ENCODE results near the gene SLX4IP. TPM values are rescaled to one million over a fixed set of nuclear protein-coding genes. Genes with fewer than 3 reads are reported as not detected.

The SLX4IP gene
- total RNA-seq, 1 donor from 2014 or later: 6.8 TPM

GRCh38 chr20:10560686-10561085, 125.6 kb downstream of the SLX4IP start:
- no peak for TF ChIP-seq CTCF (IDR thresholded peaks at IDR 0.05; ENCODE audit: unreplicated experiment)
- Mint-ChIP-seq H3K36me3 (ENCODE audit: low read depth, unreplicated experiment) (peaks cover 7% of the 10 kb centered on the region), H3K27me3 (ENCODE audit: unreplicated experiment) (no peaks in the 10 kb centered on the region), H3K27ac (ENCODE audit: unreplicated experiment) (no peak overlapping the region), H3K4me1 (ENCODE audit: unreplicated experiment) (peaks cover 28% of the 10 kb centered on the region), H3K4me3 (ENCODE audit: unreplicated experiment) (no peak overlapping the region), H3K9me3 (ENCODE audit: unreplicated experiment) (no peaks in the 10 kb centered on the region)
- no peak for DNase-seq (ENCODE audit: low spot score)

DNA sequence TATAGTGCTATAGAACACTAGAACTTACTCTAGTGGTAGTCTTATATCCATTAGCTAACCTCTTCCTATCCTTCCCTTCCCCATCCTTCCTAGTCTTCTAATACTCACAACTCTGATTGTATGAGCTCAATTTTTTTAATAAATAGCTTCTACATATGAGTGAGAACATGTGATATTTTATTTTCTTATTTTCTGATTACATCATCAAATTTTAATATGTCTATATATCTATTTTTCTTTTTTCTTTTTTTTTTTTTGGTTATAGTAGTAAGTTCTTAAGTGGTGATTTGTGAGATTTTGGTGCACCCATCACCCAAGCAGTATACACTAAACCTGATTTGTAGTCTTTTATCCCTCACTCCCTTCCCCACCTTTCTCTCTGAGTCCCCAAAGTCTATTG, 126.2 kb downstream of the SLX4IP start:
- no peak for TF ChIP-seq CTCF (IDR thresholded peaks at IDR 0.05; ENCODE audit: unreplicated experiment)
- no peak overlapping the region for H3K4me3 Mint-ChIP-seq (ENCODE audit: unreplicated experiment)
- no peak overlapping the region for H3K27ac Mint-ChIP-seq (ENCODE audit: unreplicated experiment)
- no peak for DNase-seq (ENCODE audit: low spot score)
- no peaks in the 10 kb centered on the region for H3K9me3 Mint-ChIP-seq (ENCODE audit: unreplicated experiment)
- peaks cover 33% of the 10 kb centered on the region for H3K4me1 Mint-ChIP-seq (ENCODE audit: unreplicated experiment)
- H3K27me3 Mint-ChIP-seq (ENCODE audit: unreplicated experiment): no peaks in the 10 kb centered on the region
- H3K36me3 Mint-ChIP-seq (ENCODE audit: low read depth, unreplicated experiment): peaks cover 7% of the 10 kb centered on the region

GRCh38 chr20:10562899-10563298, 127.8 kb downstream of the SLX4IP start:
- Mint-ChIP-seq H3K36me3 (ENCODE audit: low read depth, unreplicated experiment) (peaks cover 7% of the 10 kb centered on the region), H3K4me3 (ENCODE audit: unreplicated experiment) (no peak overlapping the region), H3K9me3 (ENCODE audit: unreplicated experiment) (no peaks in the 10 kb centered on the region), H3K27me3 (ENCODE audit: unreplicated experiment) (peaks cover 3% of the 10 kb centered on the region), H3K27ac (ENCODE audit: unreplicated experiment) (no peak overlapping the region), H3K4me1 (ENCODE audit: unreplicated experiment) (peaks cover 27% of the 10 kb centered on the region)
- DNase-seq (ENCODE audit: low spot score): no peak
- no peak for TF ChIP-seq CTCF (IDR thresholded peaks at IDR 0.05; ENCODE audit: unreplicated experiment)

- Mint-ChIP-seq H3K36me3 (ENCODE audit: low read depth, unreplicated experiment) (peaks cover 7% of the 10 kb centered on the region), H3K4me3 (ENCODE audit: unreplicated experiment) (no peak overlapping the region), H3K4me1 (ENCODE audit: unreplicated experiment) (peaks cover 18% of the 10 kb centered on the region), H3K27me3 (ENCODE audit: unreplicated experiment) (peaks cover 3% of the 10 kb centered on the region), H3K27ac (ENCODE audit: unreplicated experiment) (no peak overlapping the region), H3K9me3 (ENCODE audit: unreplicated experiment) (no peaks in the 10 kb centered on the region)
- no peak for TF ChIP-seq CTCF (IDR thresholded peaks at IDR 0.05; ENCODE audit: unreplicated experiment)
- no peak for DNase-seq (ENCODE audit: low spot score)
Observed at GRCh38 chr20:10563935-10564492, 128.9 kb downstream of the SLX4IP start.

GRCh38 chr20:10565191-10565921, 130.3 kb downstream of the SLX4IP start:
- Mint-ChIP-seq H3K4me3 (ENCODE audit: unreplicated experiment) (no peak overlapping the region), H3K27ac (ENCODE audit: unreplicated experiment) (no peak overlapping the region), H3K4me1 (ENCODE audit: unreplicated experiment) (peaks cover 10% of the 10 kb centered on the region), H3K27me3 (ENCODE audit: unreplicated experiment) (peaks cover 3% of the 10 kb centered on the region), H3K36me3 (ENCODE audit: low read depth, unreplicated experiment) (peaks cover 7% of the 10 kb centered on the region), H3K9me3 (ENCODE audit: unreplicated experiment) (no peaks in the 10 kb centered on the region)
- DNase-seq (ENCODE audit: low spot score): no peak
- TF ChIP-seq CTCF (IDR thresholded peaks at IDR 0.05; ENCODE audit: unreplicated experiment): no peak

All from endothelial cell (in vitro differentiated cells).